GM23338 (cell line): ENCODE results near the gene WDCP.

Experiments used
- EZH2 ChIP-seq: fragments of 200-600 bp; sonication (generic); IDR thresholded peaks from one replicate; pipeline ENCODE4 v1.8.0; 2017; ENCODE audit warnings: antibody characterized with exemption, mild to moderate bottlenecking, low read depth; ENCODE audit not compliant: unreplicated experiment
- EZH2phosphoT487 ChIP-seq: fragments of 200-600 bp; sonication (generic); IDR thresholded peaks from one replicate; pipeline ENCODE4 v1.8.1; 2018; ENCODE audit warnings: antibody characterized with exemption; ENCODE audit not compliant: unreplicated experiment
- NANOG ChIP-seq: IDR thresholded peaks from 2 replicates; pipeline ENCODE4 v1.6.1; 2016; ENCODE audit warnings: antibody characterized with exemption, borderline replicate concordance
- POLR2AphosphoS5 ChIP-seq: IDR thresholded peaks from 2 replicates; pipeline ENCODE4 v1.6.1; 2016; ENCODE audit warnings: antibody characterized with exemption, low read depth
- TF ChIP-seq, protein P1 (sequence below), 2 experiments: fragments of 200-600 bp in 1 of 2; sonication (generic) in 1 of 2; conservative IDR thresholded peaks; 2 replicates each; pipeline versions ENCODE4 v1.5.1 to v1.6.1; 2016 to 2017; ENCODE audit warnings: antibody characterized with exemption in 2 of 2, low read depth in 2 of 2, mild to moderate bottlenecking in 2 of 2, moderate library complexity in 1 of 2
- TF ChIP-seq, protein P2 (sequence below): IDR thresholded peaks from one replicate; pipeline ENCODE4 v1.6.1; 2018; ENCODE audit warnings: antibody characterized with exemption; ENCODE audit not compliant: unreplicated experiment

DNA sequence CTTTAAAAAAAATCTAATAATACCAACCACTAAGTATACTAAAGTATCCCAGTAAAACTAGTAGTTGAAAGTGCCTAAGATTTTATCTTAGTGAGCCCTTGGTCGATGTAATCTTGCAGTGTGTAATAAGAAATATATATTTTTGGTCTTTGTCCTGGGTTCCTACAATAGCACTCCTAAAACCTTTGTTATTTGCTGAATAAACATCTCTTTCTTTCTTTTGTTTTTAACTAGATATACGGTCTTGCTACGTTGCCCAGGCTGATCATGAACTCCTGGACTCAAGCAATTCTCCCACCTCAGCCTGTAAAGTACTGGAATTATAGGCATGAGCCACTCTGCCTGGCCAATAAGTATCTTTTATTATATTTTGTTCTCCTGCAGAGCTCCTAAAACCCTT is 39.8 kb upstream of the WDCP start:
- TF ChIP-seq, protein P1, sequence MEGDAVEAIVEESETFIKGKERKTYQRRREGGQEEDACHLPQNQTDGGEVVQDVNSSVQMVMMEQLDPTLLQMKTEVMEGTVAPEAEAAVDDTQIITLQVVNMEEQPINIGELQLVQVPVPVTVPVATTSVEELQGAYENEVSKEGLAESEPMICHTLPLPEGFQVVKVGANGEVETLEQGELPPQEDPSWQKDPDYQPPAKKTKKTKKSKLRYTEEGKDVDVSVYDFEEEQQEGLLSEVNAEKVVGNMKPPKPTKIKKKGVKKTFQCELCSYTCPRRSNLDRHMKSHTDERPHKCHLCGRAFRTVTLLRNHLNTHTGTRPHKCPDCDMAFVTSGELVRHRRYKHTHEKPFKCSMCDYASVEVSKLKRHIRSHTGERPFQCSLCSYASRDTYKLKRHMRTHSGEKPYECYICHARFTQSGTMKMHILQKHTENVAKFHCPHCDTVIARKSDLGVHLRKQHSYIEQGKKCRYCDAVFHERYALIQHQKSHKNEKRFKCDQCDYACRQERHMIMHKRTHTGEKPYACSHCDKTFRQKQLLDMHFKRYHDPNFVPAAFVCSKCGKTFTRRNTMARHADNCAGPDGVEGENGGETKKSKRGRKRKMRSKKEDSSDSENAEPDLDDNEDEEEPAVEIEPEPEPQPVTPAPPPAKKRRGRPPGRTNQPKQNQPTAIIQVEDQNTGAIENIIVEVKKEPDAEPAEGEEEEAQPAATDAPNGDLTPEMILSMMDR (conservative IDR thresholded peaks at IDR 0.05; ENCODE audit: low read depth in 2 of 2): no peak
- TF ChIP-seq EZH2phosphoT487 (no peak), EZH2 (no peak), POLR2AphosphoS5 (no peak), NANOG (no peak)
- TF ChIP-seq, protein P2, sequence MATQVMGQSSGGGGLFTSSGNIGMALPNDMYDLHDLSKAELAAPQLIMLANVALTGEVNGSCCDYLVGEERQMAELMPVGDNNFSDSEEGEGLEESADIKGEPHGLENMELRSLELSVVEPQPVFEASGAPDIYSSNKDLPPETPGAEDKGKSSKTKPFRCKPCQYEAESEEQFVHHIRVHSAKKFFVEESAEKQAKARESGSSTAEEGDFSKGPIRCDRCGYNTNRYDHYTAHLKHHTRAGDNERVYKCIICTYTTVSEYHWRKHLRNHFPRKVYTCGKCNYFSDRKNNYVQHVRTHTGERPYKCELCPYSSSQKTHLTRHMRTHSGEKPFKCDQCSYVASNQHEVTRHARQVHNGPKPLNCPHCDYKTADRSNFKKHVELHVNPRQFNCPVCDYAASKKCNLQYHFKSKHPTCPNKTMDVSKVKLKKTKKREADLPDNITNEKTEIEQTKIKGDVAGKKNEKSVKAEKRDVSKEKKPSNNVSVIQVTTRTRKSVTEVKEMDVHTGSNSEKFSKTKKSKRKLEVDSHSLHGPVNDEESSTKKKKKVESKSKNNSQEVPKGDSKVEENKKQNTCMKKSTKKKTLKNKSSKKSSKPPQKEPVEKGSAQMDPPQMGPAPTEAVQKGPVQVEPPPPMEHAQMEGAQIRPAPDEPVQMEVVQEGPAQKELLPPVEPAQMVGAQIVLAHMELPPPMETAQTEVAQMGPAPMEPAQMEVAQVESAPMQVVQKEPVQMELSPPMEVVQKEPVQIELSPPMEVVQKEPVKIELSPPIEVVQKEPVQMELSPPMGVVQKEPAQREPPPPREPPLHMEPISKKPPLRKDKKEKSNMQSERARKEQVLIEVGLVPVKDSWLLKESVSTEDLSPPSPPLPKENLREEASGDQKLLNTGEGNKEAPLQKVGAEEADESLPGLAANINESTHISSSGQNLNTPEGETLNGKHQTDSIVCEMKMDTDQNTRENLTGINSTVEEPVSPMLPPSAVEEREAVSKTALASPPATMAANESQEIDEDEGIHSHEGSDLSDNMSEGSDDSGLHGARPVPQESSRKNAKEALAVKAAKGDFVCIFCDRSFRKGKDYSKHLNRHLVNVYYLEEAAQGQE: no peak
